PC-3 (cell line): ENCODE measurements around the gene PRR15L. TPM values are rescaled to one million over a fixed set of nuclear protein-coding genes. Genes with fewer than 3 reads are reported as not detected.
A peak's percentile ranks its signal among the peaks of the same experiment; 100 is the strongest.

ENCODE experiments used
- ATAC-seq: fragments of 200-7000 bp; cut with Tn5 transposase; 2 replicates; pipeline ENCODE4 v1.9.1; 2020; ENCODE audit warnings: mild to moderate bottlenecking, moderate library complexity
- BruUV-seq: library from RNA; stranded (reverse); fragments of 400-500 nt; replicated peaks from 2 replicates; lab custom pipeline; 2021; lab: Mats Ljungman, UMichigan
- CTCF ChIA-PET: fragments of 300-600 bp; sonication (Branson Sonifier 250); formaldehyde crosslinking; loops from one replicate; lab custom pipeline; 2022; ENCODE audit warnings: antibody characterized with exemption; lab: Charles Lee
- POLR2A ChIA-PET: fragments of 300-600 bp; sonication (Branson Sonifier 250); formaldehyde crosslinking; loops from one replicate; lab custom pipeline; 2022; ENCODE audit warnings: antibody characterized with exemption; ENCODE audit not compliant: unreplicated experiment; lab: Charles Lee
- DNase-seq: peaks from one replicate; pipeline ENCODE4 v3.0.0-alpha.2; 2015
- H2AFZ ChIP-seq: fragments of 300-600 bp; sonication (generic); 2 replicates; pipeline ENCODE4 v1.6.0; 2016; ENCODE audit warnings: antibody characterized with exemption, low read length
- H3F3A ChIP-seq: fragments of 300-600 bp; sonication (generic); one replicate; pipeline ENCODE4 v1.6.0; 2017; ENCODE audit warnings: antibody characterized with exemption, low read length, control low read depth, mild to moderate bottlenecking; ENCODE audit not compliant: unreplicated experiment
- H3K27ac ChIP-seq: fragments of 300-600 bp; sonication (generic); 2 replicates; pipeline ENCODE4 v1.5.1; 2016; ENCODE audit warnings: mild to moderate bottlenecking, low read length
- H3K27me3 ChIP-seq: fragments of 300-600 bp; sonication (generic); 2 replicates; pipeline ENCODE4 v1.6.1; 2016; ENCODE audit warnings: low read length, mixed read lengths
- H3K36me3 ChIP-seq: fragments of 300-600 bp; sonication (generic); 2 replicates; pipeline ENCODE4 v1.6.1; 2016; ENCODE audit warnings: low read depth, mixed run types, low read length, mixed read lengths
- H3K4me1 ChIP-seq: fragments of 300-600 bp; sonication (generic); 2 replicates; pipeline ENCODE4 v1.5.1; 2016; ENCODE audit warnings: low read length; ENCODE audit not compliant: insufficient read depth
- H3K4me2 ChIP-seq: fragments of 300-600 bp; sonication (generic); 2 replicates; pipeline ENCODE4 v1.6.0; 2016; ENCODE audit warnings: low read length
- H3K4me3 ChIP-seq: fragments of 300-600 bp; sonication (generic); 2 replicates; pipeline ENCODE4 v1.5.1; 2016; ENCODE audit warnings: mild to moderate bottlenecking, low read length, mixed read lengths
- H3K79me2 ChIP-seq: fragments of 300-600 bp; sonication (generic); 2 replicates; pipeline ENCODE4 v1.6.1; 2017; ENCODE audit warnings: low read length, mixed read lengths
- H3K9ac ChIP-seq: fragments of 300-600 bp; sonication (generic); 2 replicates; pipeline ENCODE4 v1.6.0; 2016; ENCODE audit warnings: mild to moderate bottlenecking, low read length
- H3K9me2 ChIP-seq: fragments of 300-600 bp; sonication (generic); replicated peaks from 2 replicates; pipeline ENCODE4 v1.6.1; 2016; ENCODE audit warnings: mixed run types, low read length, mixed read lengths
- H3K9me3 ChIP-seq: fragments of 300-600 bp; sonication (generic); 2 replicates; pipeline ENCODE4 v1.6.1; 2016; ENCODE audit warnings: low read length, mixed read lengths
- H4K20me1 ChIP-seq: fragments of 300-600 bp; sonication (generic); 2 replicates; pipeline ENCODE4 v1.6.1; 2016; ENCODE audit warnings: low read length, mixed read lengths
- EZH2 ChIP-seq: fragments of 300-600 bp; sonication (generic); IDR thresholded peaks from one replicate; pipeline ENCODE4 v1.6.1; 2017; ENCODE audit warnings: antibody characterized with exemption, mild to moderate bottlenecking, low read length; ENCODE audit not compliant: unreplicated experiment
- EZH2phosphoT487 ChIP-seq: fragments of 300-600 bp; sonication (generic); IDR thresholded peaks from 2 replicates; pipeline ENCODE4 v1.6.1; 2018; ENCODE audit warnings: mild to moderate bottlenecking, antibody characterized with exemption, low read length, borderline replicate concordance
- intact Hi-C: fragments of 100-400 bp; cut with micrococcal nuclease; formaldehyde crosslinking; loops from 2 replicates; pipeline ENCODE4 v1.9.0; 2023
- total RNA-seq: library from RNA; depleted of rRNA; stranded (reverse); fragments of >200 nt; gene quantifications from 2 replicates; pipeline ENCODE4 v1.2.3, GENCODE V29; 2014
- TF ChIP-seq, protein P1 (sequence below): fragments of 300-600 bp; sonication (generic); conservative IDR thresholded peaks from 2 replicates; pipeline ENCODE4 v1.5.1; 2017; ENCODE audit warnings: antibody characterized with exemption, low read depth, mild to moderate bottlenecking, low read length

Gene PRR15L
- total RNA-seq, 1 experiment from 2014 or later: 6.0 TPM

DNA sequence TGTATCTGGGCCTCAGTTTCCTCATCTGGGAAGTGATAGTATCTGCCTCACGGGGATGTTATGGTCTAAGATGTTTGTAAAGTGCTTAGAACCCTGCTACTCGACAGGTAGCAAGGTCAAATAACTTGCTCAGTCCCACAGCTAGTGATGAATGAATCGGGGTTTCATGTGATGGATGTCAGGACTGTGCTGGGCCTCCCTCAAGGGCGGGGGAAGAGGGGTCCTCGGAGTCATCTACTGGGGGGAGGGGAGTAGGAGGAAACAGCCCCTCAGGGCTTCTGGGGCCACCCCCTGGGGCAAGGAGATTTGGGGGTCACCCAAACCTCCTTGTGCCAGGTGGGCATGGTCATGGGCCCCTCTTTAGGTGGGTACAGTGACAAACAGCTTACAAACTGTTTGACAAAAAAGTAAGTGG lies 15.6 kb downstream of the PRR15L start:
- no TSS peak for BruUV-seq
- peaks cover 25% of the 10 kb centered on the region for H3K4me1 ChIP-seq

DNA sequence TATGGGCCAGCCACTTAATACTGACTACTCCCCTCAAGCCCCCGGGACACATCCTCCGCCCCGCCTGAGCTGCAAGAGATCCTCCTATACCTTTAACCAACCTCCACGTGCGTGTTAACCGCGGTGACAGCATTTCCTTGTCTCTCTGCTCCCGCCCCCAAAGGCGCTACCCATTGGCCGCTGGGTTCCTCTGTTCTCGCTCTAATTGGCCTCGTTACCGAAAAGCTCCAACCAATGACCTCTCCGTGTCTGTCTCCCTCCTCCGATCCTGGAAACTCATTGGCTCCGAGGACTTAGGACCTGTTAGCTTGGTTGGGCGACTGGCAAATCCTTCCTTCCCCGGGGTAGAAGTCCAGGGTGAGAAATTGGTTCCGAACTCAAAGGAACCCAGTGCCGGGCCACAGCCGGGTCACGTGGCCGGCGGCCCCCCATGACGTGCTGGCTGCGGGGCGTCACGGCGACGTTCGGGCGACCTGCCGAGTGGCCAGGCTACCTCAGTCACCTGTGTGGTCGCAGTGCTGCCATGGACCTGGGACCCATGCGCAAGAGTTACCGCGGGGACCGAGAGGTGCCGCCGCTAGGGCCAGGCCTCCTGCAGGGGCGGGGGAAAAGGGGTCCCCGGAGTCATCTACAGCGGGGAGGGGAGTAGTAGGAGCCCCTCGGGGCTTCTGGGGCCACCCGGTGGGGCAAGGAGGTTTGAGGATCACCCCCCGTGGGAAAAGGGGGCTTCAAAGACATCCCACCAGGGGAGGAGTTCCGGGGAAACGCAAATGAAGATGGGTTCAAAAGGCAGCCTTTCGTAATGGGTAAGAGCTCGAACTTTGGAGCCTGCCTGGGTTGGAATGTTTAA lies 16.2 kb downstream of the PRR15L start, which contains the start of gene PNPO:
Gene PNPO, plus strand, starts transcription at position 326 of the 850 bp plus-strand sequence. Its CDS starts 105 bp downstream, at position 431.
- H3K4me2 ChIP-seq: peak within 1 kb of the TSS; percentile 91
- CTCF ChIA-PET: interaction anchor here (0.6 to 3.4 kb wide), 7 partner anchors 8 to 101 kb away, joined by 3 to 19 read pairs (median 3); partner anchors contain the start of genes CDK5RAP3, SCRN2 and SP6
- no peaks in the 10 kb centered on the region for H3K9me2 ChIP-seq
- peaks cover 7% of the 10 kb centered on the region for H3K36me3 ChIP-seq
- no peak for TF ChIP-seq EZH2phosphoT487
- TF ChIP-seq, protein P1, sequence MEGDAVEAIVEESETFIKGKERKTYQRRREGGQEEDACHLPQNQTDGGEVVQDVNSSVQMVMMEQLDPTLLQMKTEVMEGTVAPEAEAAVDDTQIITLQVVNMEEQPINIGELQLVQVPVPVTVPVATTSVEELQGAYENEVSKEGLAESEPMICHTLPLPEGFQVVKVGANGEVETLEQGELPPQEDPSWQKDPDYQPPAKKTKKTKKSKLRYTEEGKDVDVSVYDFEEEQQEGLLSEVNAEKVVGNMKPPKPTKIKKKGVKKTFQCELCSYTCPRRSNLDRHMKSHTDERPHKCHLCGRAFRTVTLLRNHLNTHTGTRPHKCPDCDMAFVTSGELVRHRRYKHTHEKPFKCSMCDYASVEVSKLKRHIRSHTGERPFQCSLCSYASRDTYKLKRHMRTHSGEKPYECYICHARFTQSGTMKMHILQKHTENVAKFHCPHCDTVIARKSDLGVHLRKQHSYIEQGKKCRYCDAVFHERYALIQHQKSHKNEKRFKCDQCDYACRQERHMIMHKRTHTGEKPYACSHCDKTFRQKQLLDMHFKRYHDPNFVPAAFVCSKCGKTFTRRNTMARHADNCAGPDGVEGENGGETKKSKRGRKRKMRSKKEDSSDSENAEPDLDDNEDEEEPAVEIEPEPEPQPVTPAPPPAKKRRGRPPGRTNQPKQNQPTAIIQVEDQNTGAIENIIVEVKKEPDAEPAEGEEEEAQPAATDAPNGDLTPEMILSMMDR: no peak; the same call in 1 of the 2 replicates
- TF ChIP-seq EZH2: no peak
- peaks cover 24% of the 10 kb centered on the region for H3K4me1 ChIP-seq
- peaks cover 26% of the 10 kb centered on the region for H3K79me2 ChIP-seq
- peak within 1 kb of the TSS; percentile 77 for H3K4me3 ChIP-seq
- peak within 1 kb of the TSS; percentile 24; the same call in 1 of the 2 replicates for H3K27ac ChIP-seq
- H4K20me1 ChIP-seq: no peaks in the 10 kb centered on the region
- ATAC-seq: peak; percentile 98
- peak; percentile 100 for DNase-seq
- intact Hi-C loops: loop anchor here (2.0 kb wide), 2 partner anchors 29 to 45 kb away; partner anchors contain the start of genes CDK5RAP3 and SP2
- H3K9ac ChIP-seq: peak within 1 kb of the TSS; percentile 86
- H3K9me3 ChIP-seq: no peaks in the 10 kb centered on the region
- peak within 1 kb of the TSS; percentile 80 for H2AFZ ChIP-seq
- no peaks in the 10 kb centered on the region for H3K27me3 ChIP-seq
- BruUV-seq: TSS peak; percentile 57
- POLR2A ChIA-PET: interaction anchor here (0.6 to 1.0 kb wide), 8 partner anchors 27 to 1750 kb away, joined by 3 to 20 read pairs (median 6); partner anchors contain the start of genes CDK5RAP3 and SP2
- H3F3A ChIP-seq: no peaks in the 10 kb centered on the region

More for the DNA sequence above, 15.6 kb downstream of the PRR15L start:
- TF ChIP-seq EZH2: no peak
- TF ChIP-seq EZH2phosphoT487: no peak
- H4K20me1 ChIP-seq: no peaks in the 10 kb centered on the region
- peak overlapping the region; percentile 24; the same call in 1 of the 2 replicates for H3K27ac ChIP-seq
- H3K9me2 ChIP-seq: no peaks in the 10 kb centered on the region
- no peaks in the 10 kb centered on the region for H3K27me3 ChIP-seq
- H3K36me3 ChIP-seq: peaks cover 11% of the 10 kb centered on the region
- ChIA-PET POLR2A (interaction anchor here (0.6 kb wide), 1 partner anchor 52 kb away, joined by 7 read pairs; no protein-coding TSS in a partner anchor), CTCF (interaction anchor here (0.5 to 3.4 kb wide), 3 partner anchors 29 to 1032 kb away, joined by 4 to 19 read pairs (median 4); partner anchors contain the start of gene CDK5RAP3)
- DNase-seq (no peak), ATAC-seq (no peak)
- intact Hi-C loops: no loop called here
- peaks cover 26% of the 10 kb centered on the region for H3K79me2 ChIP-seq
- H3F3A ChIP-seq: no peaks in the 10 kb centered on the region
- peak overlapping the region; percentile 80 for H2AFZ ChIP-seq
- peak overlapping the region; percentile 91 for H3K4me2 ChIP-seq
- H3K9me3 ChIP-seq: no peaks in the 10 kb centered on the region
- H3K9ac ChIP-seq: peak overlapping the region; percentile 86
- H3K4me3 ChIP-seq: peak overlapping the region; percentile 77

DNA sequence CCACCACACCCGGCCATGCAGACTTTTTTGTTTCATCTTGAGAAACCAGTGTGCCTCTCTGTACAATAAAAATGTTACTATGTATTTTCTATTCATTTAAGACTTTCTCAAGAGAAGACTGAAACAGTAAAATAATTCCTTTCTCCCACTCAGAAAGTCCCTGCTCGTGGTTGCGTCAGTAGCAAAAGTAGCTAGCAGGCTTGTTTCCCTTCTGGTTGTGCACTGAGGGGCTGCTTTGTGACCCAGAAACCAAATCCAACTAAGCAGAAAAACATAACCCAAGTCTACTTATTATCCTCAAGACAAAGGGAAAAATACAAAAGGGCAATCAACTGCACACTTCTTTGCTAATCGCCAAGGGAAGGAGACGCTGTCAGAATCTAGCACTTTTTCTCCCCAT lies 19.7 kb downstream of the PRR15L start:
- DNase-seq (no peak), ATAC-seq (no peak)
- TF ChIP-seq, protein P1: no peak
- no peak for TF ChIP-seq EZH2
- no peak for TF ChIP-seq EZH2phosphoT487
- peaks cover 40% of the 10 kb centered on the region for H3K4me1 ChIP-seq
- no peaks in the 10 kb centered on the region for H3K36me3 ChIP-seq
- intact Hi-C loops: no loop called here
- H3K79me2 ChIP-seq: peaks cover 15% of the 10 kb centered on the region
- no peaks in the 10 kb centered on the region for H3K27me3 ChIP-seq
- no TSS peak for BruUV-seq
- H4K20me1 ChIP-seq: no peaks in the 10 kb centered on the region
- H2AFZ ChIP-seq: no peak overlapping the region
- no peak overlapping the region for H3K4me2 ChIP-seq
- POLR2A ChIA-PET: no interaction called here
- H3K27ac ChIP-seq: no peak overlapping the region
- H3K9me2 ChIP-seq: no peaks in the 10 kb centered on the region
- H3K4me3 ChIP-seq: no peak overlapping the region
- H3K9ac ChIP-seq: no peak overlapping the region
- CTCF ChIA-PET: no interaction called here
- H3K9me3 ChIP-seq: no peaks in the 10 kb centered on the region
- no peaks in the 10 kb centered on the region for H3F3A ChIP-seq
